ENCODE results near the gene RNF111. TPM values are rescaled to one million over a fixed set of nuclear protein-coding genes. Genes with fewer than 3 reads are reported as not detected.

The RNF111 gene
- total and polyA plus RNA-seq, 4 donors, result 8.7 to 52.0 (median 19.5) TPM

DNA sequence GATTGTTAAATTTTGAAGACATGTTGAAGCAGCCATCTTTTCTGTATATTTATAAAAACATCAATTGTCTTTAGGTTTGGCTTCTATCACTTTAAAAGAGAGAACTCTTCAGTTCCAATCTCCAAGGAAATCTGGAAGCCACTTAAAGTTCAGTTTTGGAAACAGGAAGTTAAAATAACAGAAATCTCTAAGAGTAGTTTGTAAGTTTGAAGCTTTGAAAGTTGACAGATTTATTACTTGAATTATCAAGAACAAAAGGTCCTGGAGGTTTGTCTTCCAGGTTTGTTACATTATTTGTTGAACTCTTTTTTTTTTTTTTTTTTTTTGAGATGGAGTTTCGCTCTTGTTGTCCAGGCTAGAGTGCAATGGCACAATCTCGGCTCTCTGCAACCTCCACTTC, 30.0 kb downstream of the RNF111 start:
- Histone ChIP-seq H3K4me1 (ENCODE audit: control insufficient read depth in 5 of 5, insufficient read depth in 5 of 5, low read length in 5 of 5) (peaks cover 0 to 6% (median 0%) of the 10 kb centered on the region in 5 donors), H3K4me3 (no peak overlapping the region), H3K27ac (ENCODE audit: low read depth in 1 of 2, low read length in 1 of 2) (no peak overlapping the region), H3K36me3 (ENCODE audit: control insufficient read depth in 4 of 4, insufficient read depth in 4 of 4, low read length in 4 of 4) (peaks cover 0 to 5% (median 3%) of the 10 kb centered on the region in 4 donors), H3K9ac (ENCODE audit: insufficient read depth in 1 of 2, low read length in 2 of 2) (no peak overlapping the region), H3K9me3 (ENCODE audit: control insufficient read depth in 4 of 4, insufficient read depth in 3 of 4, low read length in 3 of 4) (no peaks in the 10 kb centered on the region), H3K27me3 (ENCODE audit: control insufficient read depth in 3 of 3, insufficient read depth in 3 of 3, low read length in 2 of 3) (no peaks in the 10 kb centered on the region)
- TF ChIP-seq, protein P1, sequence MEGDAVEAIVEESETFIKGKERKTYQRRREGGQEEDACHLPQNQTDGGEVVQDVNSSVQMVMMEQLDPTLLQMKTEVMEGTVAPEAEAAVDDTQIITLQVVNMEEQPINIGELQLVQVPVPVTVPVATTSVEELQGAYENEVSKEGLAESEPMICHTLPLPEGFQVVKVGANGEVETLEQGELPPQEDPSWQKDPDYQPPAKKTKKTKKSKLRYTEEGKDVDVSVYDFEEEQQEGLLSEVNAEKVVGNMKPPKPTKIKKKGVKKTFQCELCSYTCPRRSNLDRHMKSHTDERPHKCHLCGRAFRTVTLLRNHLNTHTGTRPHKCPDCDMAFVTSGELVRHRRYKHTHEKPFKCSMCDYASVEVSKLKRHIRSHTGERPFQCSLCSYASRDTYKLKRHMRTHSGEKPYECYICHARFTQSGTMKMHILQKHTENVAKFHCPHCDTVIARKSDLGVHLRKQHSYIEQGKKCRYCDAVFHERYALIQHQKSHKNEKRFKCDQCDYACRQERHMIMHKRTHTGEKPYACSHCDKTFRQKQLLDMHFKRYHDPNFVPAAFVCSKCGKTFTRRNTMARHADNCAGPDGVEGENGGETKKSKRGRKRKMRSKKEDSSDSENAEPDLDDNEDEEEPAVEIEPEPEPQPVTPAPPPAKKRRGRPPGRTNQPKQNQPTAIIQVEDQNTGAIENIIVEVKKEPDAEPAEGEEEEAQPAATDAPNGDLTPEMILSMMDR (IDR thresholded peaks at IDR 0.05; ENCODE audit: control extremely low read depth, extremely low read depth), result no peak
- ATAC-seq (ENCODE audit: insufficient read depth, low FRiP score) (no peak), DNase-seq (no peak)
- WGBS, 2 donors, result 49 to 82% methylated on average over 2 of the region's 2 CpGs

DNA sequence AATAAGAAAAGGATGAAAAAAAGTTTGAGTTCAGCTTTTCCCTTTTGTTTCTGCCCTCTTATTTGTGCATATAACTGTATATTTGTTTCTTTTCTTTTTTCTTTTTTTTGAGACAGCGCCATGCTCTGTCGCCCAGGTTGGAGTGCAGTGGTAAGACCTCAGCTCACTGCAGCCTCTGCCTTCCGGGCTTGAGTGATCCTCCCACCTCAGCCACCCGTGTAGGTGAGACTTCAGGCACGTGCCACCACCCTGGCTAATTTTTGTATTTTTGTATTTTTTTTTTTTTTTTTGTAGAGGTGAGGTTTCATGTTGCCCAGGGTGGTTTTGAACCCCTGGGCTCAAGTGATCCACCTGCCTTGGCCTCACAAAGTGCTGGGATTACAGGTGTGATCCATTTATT, 31.4 kb downstream of the RNF111 start:
- peaks cover 0 to 6% (median 0%) of the 10 kb centered on the region in 5 donors for H3K4me1 ChIP-seq (ENCODE audit: control insufficient read depth in 5 of 5, insufficient read depth in 5 of 5, low read length in 5 of 5)
- no peaks in the 10 kb centered on the region for H3K9me3 ChIP-seq (ENCODE audit: control insufficient read depth in 4 of 4, insufficient read depth in 3 of 4, low read length in 3 of 4)
- no peak overlapping the region for H3K4me3 ChIP-seq
- peaks cover 0 to 5% (median 3%) of the 10 kb centered on the region in 4 donors for H3K36me3 ChIP-seq (ENCODE audit: control insufficient read depth in 4 of 4, insufficient read depth in 4 of 4, low read length in 4 of 4)
- TF ChIP-seq, protein P1 (IDR thresholded peaks at IDR 0.05; ENCODE audit: control extremely low read depth, extremely low read depth), result no peak
- no peak overlapping the region for H3K9ac ChIP-seq (ENCODE audit: insufficient read depth in 1 of 2, low read length in 2 of 2)
- WGBS, 2 donors, result 93 to 95% methylated on average over 5 of the region's 5 CpGs
- DNase-seq (no peak), ATAC-seq (ENCODE audit: insufficient read depth, low FRiP score) (no peak)
- no peak overlapping the region for H3K27ac ChIP-seq (ENCODE audit: low read depth in 1 of 2, low read length in 1 of 2)
- no peaks in the 10 kb centered on the region for H3K27me3 ChIP-seq (ENCODE audit: control insufficient read depth in 3 of 3, insufficient read depth in 3 of 3, low read length in 2 of 3)

DNA sequence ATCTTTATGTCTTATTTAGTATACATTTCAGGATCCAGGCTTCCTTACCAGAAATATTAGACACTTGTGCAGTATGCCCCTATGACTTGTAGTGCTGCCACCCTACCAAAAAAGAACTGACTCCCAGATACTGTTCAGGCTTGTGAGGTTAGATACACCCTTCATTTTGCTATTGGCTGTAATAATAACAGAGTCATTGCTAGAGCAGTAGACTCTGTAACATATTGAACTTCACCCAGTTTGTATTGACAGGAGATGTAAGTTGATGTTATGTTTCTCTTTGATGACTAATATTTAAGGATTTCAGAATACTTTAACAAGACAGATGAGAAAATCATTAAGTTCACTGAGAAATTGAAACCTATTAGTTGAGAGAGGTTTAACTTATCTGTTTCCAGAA, 32.9 kb downstream of the RNF111 start:
- TF ChIP-seq, protein P1 (IDR thresholded peaks at IDR 0.05; ENCODE audit: control extremely low read depth, extremely low read depth), result no peak
- peaks cover 0 to 5% (median 3%) of the 10 kb centered on the region in 4 donors for H3K36me3 ChIP-seq (ENCODE audit: control insufficient read depth in 4 of 4, insufficient read depth in 4 of 4, low read length in 4 of 4)
- no peaks in the 10 kb centered on the region for H3K27me3 ChIP-seq (ENCODE audit: control insufficient read depth in 3 of 3, insufficient read depth in 3 of 3, low read length in 2 of 3)
- H3K9ac ChIP-seq (ENCODE audit: insufficient read depth in 1 of 2, low read length in 2 of 2), result no peak overlapping the region
- ATAC-seq (ENCODE audit: insufficient read depth, low FRiP score) (no peak), DNase-seq (no peak)
- H3K4me3 ChIP-seq, result no peak overlapping the region
- no peaks in the 10 kb centered on the region for H3K9me3 ChIP-seq (ENCODE audit: control insufficient read depth in 4 of 4, insufficient read depth in 3 of 4, low read length in 3 of 4)
- no peaks in the 10 kb centered on the region for H3K4me1 ChIP-seq (ENCODE audit: control insufficient read depth in 5 of 5, insufficient read depth in 5 of 5, low read length in 5 of 5)
- H3K27ac ChIP-seq (ENCODE audit: low read depth in 1 of 2, low read length in 1 of 2), result no peak overlapping the region

DNA sequence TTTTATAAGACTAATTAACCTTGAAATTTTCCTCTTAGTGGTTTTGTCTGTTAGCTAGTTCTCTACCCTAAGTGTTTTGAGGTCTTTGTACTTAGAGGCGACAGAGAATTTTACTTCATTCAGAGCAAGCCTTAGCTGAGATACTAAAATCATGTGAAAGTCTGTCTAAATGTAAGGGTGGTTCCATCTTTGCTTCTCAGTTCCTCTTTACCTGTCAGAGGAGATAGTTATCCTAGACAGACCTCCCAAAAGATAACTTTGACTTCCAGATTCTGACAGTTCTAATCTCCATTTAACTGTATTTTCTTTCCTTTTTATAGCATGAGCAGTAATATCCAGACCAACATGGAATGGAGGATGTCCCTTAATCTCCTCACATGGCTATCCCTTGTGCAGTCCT, 34.7 kb downstream of the RNF111 start:
- TF ChIP-seq, protein P1 (IDR thresholded peaks at IDR 0.05; ENCODE audit: control extremely low read depth, extremely low read depth), result no peak
- Histone ChIP-seq H3K4me1 (ENCODE audit: control insufficient read depth in 5 of 5, insufficient read depth in 5 of 5, low read length in 5 of 5) (no peaks in the 10 kb centered on the region), H3K9me3 (ENCODE audit: control insufficient read depth in 4 of 4, insufficient read depth in 3 of 4, low read length in 3 of 4) (no peaks in the 10 kb centered on the region), H3K27ac (ENCODE audit: low read depth in 1 of 2, low read length in 1 of 2) (no peak overlapping the region), H3K27me3 (ENCODE audit: control insufficient read depth in 3 of 3, insufficient read depth in 3 of 3, low read length in 2 of 3) (no peaks in the 10 kb centered on the region), H3K4me3 (no peak overlapping the region), H3K36me3 (ENCODE audit: control insufficient read depth in 4 of 4, insufficient read depth in 4 of 4, low read length in 4 of 4) (peaks cover 0 to 3% (median under 1%) of the 10 kb centered on the region in 4 donors), H3K9ac (ENCODE audit: insufficient read depth in 1 of 2, low read length in 2 of 2) (no peak overlapping the region)
- ATAC-seq (ENCODE audit: insufficient read depth, low FRiP score) (no peak), DNase-seq (no peak)
- 93 to 96% methylated on average over 1 of the region's 1 CpG for WGBS, 2 donors
